ENCODE measurements around the gene GATA6.

The GATA6 gene

DNA sequence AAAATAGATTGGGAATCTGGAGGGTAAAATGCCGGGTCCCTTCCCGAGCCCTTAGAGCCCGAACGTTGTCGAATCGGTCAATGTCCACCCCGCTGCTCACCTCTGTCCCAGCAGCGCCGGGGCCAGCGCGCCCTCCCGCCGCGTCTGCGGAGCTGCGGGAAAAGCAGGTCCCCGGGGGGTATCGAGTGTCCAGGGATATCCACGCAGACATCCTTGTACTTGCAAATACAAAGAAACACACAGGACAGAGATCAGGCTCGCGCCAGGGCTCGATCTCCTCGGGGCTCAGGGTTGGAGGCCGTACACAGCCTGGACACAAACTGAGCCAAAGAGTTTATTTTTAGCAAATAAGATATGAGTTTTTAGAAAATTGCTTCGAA, 2.3 kb upstream of the GATA6 start:
- TF ChIP-seq CTCF (conservative IDR thresholded peaks at IDR 0.05) (no peak), ZFX (IDR thresholded peaks at IDR 0.05) (no peak)
- no peak overlapping the region for H3K27ac ChIP-seq

- TF ChIP-seq CTCF (conservative IDR thresholded peaks at IDR 0.05) = no peak
- TF ChIP-seq ZFX (IDR thresholded peaks at IDR 0.05) = no peak
- no peak overlapping the region for H3K27ac ChIP-seq
Observed at GRCh38 chr18:22167471-22168241, 1.7 kb upstream of the GATA6 start.

GRCh38 chr18:22168360-22168921, 948 bp upstream of the GATA6 start:
- peak overlapping the region; percentile 82 for H3K27ac ChIP-seq
- TF ChIP-seq ZFX (IDR thresholded peaks at IDR 0.05) (no peak), CTCF (conservative IDR thresholded peaks at IDR 0.05) (no peak)

GRCh38 chr18:22169889-22170420, 566 bp downstream of the GATA6 start:
- H3K27ac ChIP-seq = peak overlapping the region; percentile 82

GRCh38 chr18:22170421-22171257, 1.2 kb downstream of the GATA6 start:
- no peak for TF ChIP-seq ZFX (IDR thresholded peaks at IDR 0.05)
- no peak for TF ChIP-seq CTCF (conservative IDR thresholded peaks at IDR 0.05)

More at GRCh38 chr18:22169889-22170420, 566 bp downstream of the GATA6 start:
- TF ChIP-seq CTCF (conservative IDR thresholded peaks at IDR 0.05) (no peak; the same call in 1 of the 2 replicates), ZFX (IDR thresholded peaks at IDR 0.05) (no peak)

DNA sequence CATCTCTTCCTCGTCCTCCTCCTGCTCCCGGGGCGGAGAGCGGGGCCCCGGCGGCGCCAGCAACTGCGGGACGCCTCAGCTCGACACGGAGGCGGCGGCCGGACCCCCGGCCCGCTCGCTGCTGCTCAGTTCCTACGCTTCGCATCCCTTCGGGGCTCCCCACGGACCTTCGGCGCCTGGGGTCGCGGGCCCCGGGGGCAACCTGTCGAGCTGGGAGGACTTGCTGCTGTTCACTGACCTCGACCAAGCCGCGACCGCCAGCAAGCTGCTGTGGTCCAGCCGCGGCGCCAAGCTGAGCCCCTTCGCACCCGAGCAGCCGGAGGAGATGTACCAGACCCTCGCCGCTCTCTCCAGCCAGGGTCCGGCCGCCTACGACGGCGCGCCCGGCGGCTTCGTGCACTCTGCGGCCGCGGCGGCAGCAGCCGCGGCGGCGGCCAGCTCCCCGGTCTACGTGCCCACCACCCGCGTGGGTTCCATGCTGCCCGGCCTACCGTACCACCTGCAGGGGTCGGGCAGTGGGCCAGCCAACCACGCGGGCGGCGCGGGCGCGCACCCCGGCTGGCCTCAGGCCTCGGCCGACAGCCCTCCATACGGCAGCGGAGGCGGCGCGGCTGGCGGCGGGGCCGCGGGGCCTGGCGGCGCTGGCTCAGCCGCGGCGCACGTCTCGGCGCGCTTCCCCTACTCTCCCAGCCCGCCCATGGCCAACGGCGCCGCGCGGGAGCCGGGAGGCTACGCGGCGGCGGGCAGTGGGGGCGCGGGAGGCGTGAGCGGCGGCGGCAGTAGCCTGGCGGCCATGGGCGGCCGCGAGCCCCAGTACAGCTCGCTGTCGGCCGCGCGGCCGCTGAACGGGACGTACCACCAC, 2.1 kb downstream of the GATA6 start:
- no peak overlapping the region for H3K27ac ChIP-seq
- TF ChIP-seq CTCF (conservative IDR thresholded peaks at IDR 0.05) = no peak

More at GRCh38 chr18:22170421-22171257, 1.2 kb downstream of the GATA6 start:
- H3K27ac ChIP-seq = peak overlapping the region; percentile 82

Data from C4-2B (cell line).